Transverse colon (tissue), 4 donors: ENCODE results near the gene HCRTR1. TPM values are rescaled to one million over a fixed set of nuclear protein-coding genes. Genes with fewer than 3 reads are reported as not detected.

Experiments used
- DNase-seq: peaks from one replicate; pipeline ENCODE4 v3.0.0-alpha.2; 2019
- H3K27ac ChIP-seq, 4 donors: fragments of 200-600 bp; sonication (generic); 2 replicates each; pipeline ENCODE4 v1.5.1; 2016 to 2018; ENCODE audit warnings: inconsistent platforms in 4 of 4
- H3K27me3 ChIP-seq: fragments of 200-600 bp; sonication (generic); 2 replicates; pipeline ENCODE4 v1.5.1; 2017; ENCODE audit warnings: inconsistent platforms
- H3K36me3 ChIP-seq, 4 donors: fragments of 200-600 bp; sonication (generic); 2 replicates each; pipeline ENCODE4 v1.5.1; 2017 to 2019; ENCODE audit warnings: inconsistent platforms in 4 of 4
- H3K4me1 ChIP-seq, 4 donors: fragments of 200-600 bp; sonication (generic); 2 replicates each; pipeline ENCODE4 v1.5.1; 2017 to 2020; ENCODE audit warnings: inconsistent platforms in 4 of 4
- H3K4me3 ChIP-seq, 4 donors: fragments of 200-600 bp; sonication (generic); 1 replicate in 1 of 4; 2 replicates in 3 of 4; pipeline versions ENCODE4 v1.5.1 to v1.6.1; 2017 to 2019; ENCODE audit warnings: inconsistent platforms in 4 of 4
- H3K9me3 ChIP-seq, 2 donors: fragments of 200-600 bp; sonication (generic); 2 replicates each; pipeline ENCODE4 v1.5.1; 2017 to 2019; ENCODE audit warnings: inconsistent platforms in 2 of 2
- CTCF ChIP-seq, 5 experiments: fragments of 200-600 bp in 3 of 5; fragments of 450-650 bp in 2 of 5; sonication (generic) in 3 of 5; IDR thresholded peaks; 1 replicate in 2 of 5; 2 replicates in 3 of 5; pipeline ENCODE4 v1.5.1; 2016 to 2017; ENCODE audit warnings: antibody characterized with exemption in 5 of 5, inconsistent platforms in 3 of 5, mild to moderate bottlenecking in 2 of 5, moderate library complexity in 1 of 5
- EP300 ChIP-seq: sonication (generic); formaldehyde crosslinking; IDR thresholded peaks from one replicate; pipeline ENCODE4 v1.6.1; 2017; ENCODE audit warnings: antibody characterized with exemption, low read depth
- POLR2A ChIP-seq: fragments of 450-650 bp; IDR thresholded peaks from one replicate; pipeline ENCODE4 v1.6.1; 2016; ENCODE audit warnings: antibody characterized with exemption, mild to moderate bottlenecking, moderate library complexity
- POLR2AphosphoS5 ChIP-seq, 3 donors: sonication (generic); formaldehyde crosslinking; IDR thresholded peaks; one replicate each; pipeline ENCODE4 v1.6.1; 2016; ENCODE audit warnings: antibody characterized with exemption in 3 of 3
- WGBS, 2 donors: methylation state at CpG; one replicate each; pipeline ENCODE4 v1.1.5; 2018; ENCODE audit warnings: low coverage in 1 of 2; 5-methylcytosine and 5-hydroxymethylcytosine counted together
- in situ Hi-C, 4 donors: fragments of 200-750 bp; cut with MboI; loops; one replicate each; pipeline versions ENCODE4 v1.15.0 to v1.15.1; 2017; ENCODE audit warnings: low sequenced_read_pairs in 3 of 4, low pct_ligation_motif_present in 1 of 4, low pct_unique_long_range_greater_than_20kb in 1 of 4
- intact Hi-C: fragments of 100-400 bp; cut with DNase I; formaldehyde crosslinking; loops from one replicate; pipeline ENCODE4 v1.15.1; 2023; ENCODE audit warnings: low total_unique reads
- total RNA-seq, 4 donors: library from RNA; depleted of rRNA; stranded (reverse); fragments of >200 nt; gene quantifications; one replicate each; pipeline ENCODE4 v1.1.0, GENCODE V29; 2016

Gene HCRTR1
- total RNA-seq, 4 donors from 2014 or later: 0.48 TPM; not detected in 3

GRCh38 chr1:31572323-31573104 is 45.0 kb upstream of the HCRTR1 start:
- Histone ChIP-seq H3K9me3 (no peaks in the 10 kb centered on the region), H3K27me3 (no peaks in the 10 kb centered on the region), H3K4me1 (peaks cover 8 to 36% (median 35%) of the 10 kb centered on the region in 4 donors), H3K27ac (peak overlapping the region in 3 of 4 donors; percentile 90 to 94 (median 90)), H3K4me3 (no peak overlapping the region), H3K36me3 (no peaks in the 10 kb centered on the region)
- intact Hi-C loops (no loop called here), in situ Hi-C loops (loop anchor here in 1 of 4 donors (25.0 kb wide), 1 partner anchor 385 kb away; no protein-coding TSS in a partner anchor)
- WGBS, 2 donors: 79% methylated on average over 7 of the region's 7 CpGs; no CpG with 5 or more reads in 1 of the 2 donors
- TF ChIP-seq POLR2AphosphoS5 (IDR thresholded peaks at IDR 0.05) (no peak), EP300 (no peak)
- no peak for DNase-seq

- WGBS, 2 donors: 60 to 79% methylated on average over 1 to 8 of the region's 8 CpGs
- no peak for TF ChIP-seq CTCF (IDR thresholded peaks at IDR 0.05)
- TF ChIP-seq POLR2AphosphoS5 (IDR thresholded peaks at IDR 0.05): no peak
- no peak for TF ChIP-seq POLR2A
- TF ChIP-seq EP300: no peak
- H3K9me3 ChIP-seq: no peaks in the 10 kb centered on the region
- no peak overlapping the region for H3K4me3 ChIP-seq
- peak overlapping the region; percentile 90 to 98 (median 92) for H3K27ac ChIP-seq
- in situ Hi-C loops (loop anchor here in 1 of 4 donors (25.0 kb wide), 1 partner anchor 386 kb away; no protein-coding TSS in a partner anchor), intact Hi-C loops (no loop called here)
- H3K36me3 ChIP-seq: no peaks in the 10 kb centered on the region
- H3K27me3 ChIP-seq: no peaks in the 10 kb centered on the region
- peaks cover 8 to 36% (median 35%) of the 10 kb centered on the region in 4 donors for H3K4me1 ChIP-seq
- no peak for DNase-seq
Observed at GRCh38 chr1:31573261-31573660, 44.2 kb upstream of the HCRTR1 start.

DNA sequence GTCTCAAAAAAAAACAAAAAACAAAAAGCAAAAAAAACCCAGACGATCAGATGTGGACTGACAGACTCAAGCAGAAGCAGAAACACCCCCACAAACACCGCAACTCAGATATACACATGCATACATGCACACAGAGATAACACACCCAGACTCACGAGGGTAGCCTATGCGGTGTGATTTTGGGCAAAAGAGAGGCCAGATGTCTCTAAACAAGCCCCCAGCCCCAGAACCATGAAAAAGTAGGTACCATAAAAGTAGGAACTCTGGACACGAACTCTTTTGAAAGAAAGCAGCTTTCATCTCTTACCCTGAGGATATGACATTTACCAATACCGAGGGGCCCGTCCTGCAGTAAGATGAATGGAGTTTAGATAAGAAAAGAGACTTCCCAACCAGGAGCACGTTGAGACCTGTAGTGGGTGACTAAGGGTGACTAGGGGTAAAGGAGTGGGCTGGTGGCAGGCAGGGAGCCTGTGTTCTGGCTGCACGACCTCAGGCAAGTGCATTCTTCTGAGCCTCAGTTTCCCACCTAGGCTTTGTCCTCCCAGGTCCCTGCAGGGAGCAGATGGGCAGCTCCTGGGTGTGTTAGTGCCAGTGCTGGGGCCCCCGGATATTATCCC is 42.6 kb upstream of the HCRTR1 start:
- in situ Hi-C loops: loop anchor here in 1 of 4 donors (25.0 kb wide), 1 partner anchor 388 kb away; no protein-coding TSS in a partner anchor
- peaks cover 16 to 45% (median 44%) of the 10 kb centered on the region in 4 donors for H3K4me1 ChIP-seq
- DNase-seq: no peak
- H3K36me3 ChIP-seq: no peaks in the 10 kb centered on the region
- 20 to 45% methylated on average over 2 to 10 of the region's 10 CpGs for WGBS, 2 donors
- no peaks in the 10 kb centered on the region for H3K27me3 ChIP-seq
- intact Hi-C loops: no loop called here
- H3K27ac ChIP-seq: peak overlapping the region; percentile 90 to 98 (median 92)
- TF ChIP-seq POLR2A (no peak), EP300 (no peak), POLR2AphosphoS5 (IDR thresholded peaks at IDR 0.05) (no peak), CTCF (IDR thresholded peaks at IDR 0.05) (no peak)
- peak overlapping the region in 2 of 4 donors; percentile 10 to 14 for H3K4me3 ChIP-seq
- no peaks in the 10 kb centered on the region for H3K9me3 ChIP-seq

- H3K4me3 ChIP-seq: peak overlapping the region in 3 of 4 donors; percentile 50 to 72 (median 71)
- no peaks in the 10 kb centered on the region for H3K27me3 ChIP-seq
- peaks cover 16 to 51% (median 49%) of the 10 kb centered on the region in 4 donors for H3K4me1 ChIP-seq
- no peaks in the 10 kb centered on the region for H3K9me3 ChIP-seq
- in situ Hi-C loops (no loop called here), intact Hi-C loops (no loop called here)
- DNase-seq: peak; percentile 90
- no peaks in the 10 kb centered on the region for H3K36me3 ChIP-seq
- WGBS, 2 donors: 41% methylated on average over 11 of the region's 11 CpGs; no CpG with 5 or more reads in 1 of the 2 donors
- TF ChIP-seq EP300 (no peak), POLR2A (peak; percentile 78), CTCF (IDR thresholded peaks at IDR 0.05) (no peak), POLR2AphosphoS5 (IDR thresholded peaks at IDR 0.05) (peak; percentile 33 to 84 (median 70))
- peak overlapping the region; percentile 90 to 98 (median 92) for H3K27ac ChIP-seq
Observed at GRCh38 chr1:31575369-31576140, 41.9 kb upstream of the HCRTR1 start.
